DND-41 (cell line): ENCODE data around the gene BPIFA2.

Source experiments
- ATAC-seq: fragments of 200-7000 bp; cut with Tn5 transposase; 3 replicates; pipeline ENCODE4 v1.9.1; 2021; ENCODE audit warnings: low read depth; ENCODE audit not compliant: insufficient read depth
- DNase-seq: peaks from one replicate; pipeline ENCODE4 v3.0.0-alpha.2; 2020
- H2AFZ ChIP-seq: 2 replicates; pipeline ENCODE4 v1.6.0; 2012; ENCODE audit warnings: low read depth, low read length
- H3K27ac ChIP-seq: 2 replicates; pipeline ENCODE4 v1.5.1; 2012; ENCODE audit warnings: low read length, inconsistent platforms
- H3K27me3 ChIP-seq: fragments of 200-600 bp; sonication (generic); 2 replicates; pipeline ENCODE4 v1.6.0; 2012; ENCODE audit warnings: low read length, mild to moderate bottlenecking, inconsistent platforms; ENCODE audit not compliant: insufficient read depth, poor library complexity
- H3K36me3 ChIP-seq: 2 replicates; pipeline ENCODE4 v1.5.1; 2012; ENCODE audit warnings: low read length, inconsistent platforms; ENCODE audit not compliant: insufficient read depth
- H3K4me1 ChIP-seq: 2 replicates; pipeline ENCODE4 v1.5.1; 2012; ENCODE audit warnings: mild to moderate bottlenecking, low read length; ENCODE audit not compliant: insufficient read depth
- H3K4me2 ChIP-seq: 2 replicates; pipeline ENCODE4 v1.6.0; 2012; ENCODE audit warnings: mild to moderate bottlenecking, moderate library complexity, low read length, inconsistent platforms; ENCODE audit not compliant: insufficient read depth
- H3K4me3 ChIP-seq, 2 experiments: fragments of 200-600 bp in 1 of 2; shearing (Covaris generic) in 1 of 2; 2 replicates each; pipeline ENCODE4 v1.5.1; 2012 to 2016; ENCODE audit warnings: inconsistent platforms in 2 of 2, low read length in 2 of 2, mild to moderate bottlenecking in 2 of 2, low read depth in 1 of 2, moderate library complexity in 1 of 2
- H3K79me2 ChIP-seq: 2 replicates; pipeline ENCODE4 v1.6.0; 2012; ENCODE audit warnings: low read length, inconsistent platforms; ENCODE audit not compliant: insufficient read depth
- H3K9ac ChIP-seq: 2 replicates; pipeline ENCODE4 v1.6.0; 2012; ENCODE audit warnings: low read depth, mild to moderate bottlenecking, inconsistent platforms, low read length, moderate library complexity
- H3K9me3 ChIP-seq: 2 replicates; pipeline ENCODE4 v1.5.1; 2012; ENCODE audit warnings: low read length, moderate library complexity, mild to moderate bottlenecking, inconsistent platforms; ENCODE audit not compliant: insufficient read depth, severe bottlenecking
- H4K20me1 ChIP-seq: 2 replicates; pipeline ENCODE4 v1.6.0; 2012; ENCODE audit warnings: low read length; ENCODE audit not compliant: insufficient read depth
- EZH2 ChIP-seq: IDR thresholded peaks from 3 replicates; pipeline ENCODE4 v1.6.1; 2012; ENCODE audit warnings: borderline replicate concordance, low read depth, mild to moderate bottlenecking, moderate library complexity, low read length, inconsistent platforms; ENCODE audit not compliant: severe bottlenecking
- TF ChIP-seq, protein P1 (sequence below): IDR thresholded peaks from 2 replicates; pipeline ENCODE4 v1.5.1; 2012; ENCODE audit warnings: borderline replicate concordance, low read length, moderate library complexity, mild to moderate bottlenecking; ENCODE audit not compliant: poor library complexity, severe bottlenecking; ENCODE audit errors: extremely low read depth

BPIFA2 gene

DNA sequence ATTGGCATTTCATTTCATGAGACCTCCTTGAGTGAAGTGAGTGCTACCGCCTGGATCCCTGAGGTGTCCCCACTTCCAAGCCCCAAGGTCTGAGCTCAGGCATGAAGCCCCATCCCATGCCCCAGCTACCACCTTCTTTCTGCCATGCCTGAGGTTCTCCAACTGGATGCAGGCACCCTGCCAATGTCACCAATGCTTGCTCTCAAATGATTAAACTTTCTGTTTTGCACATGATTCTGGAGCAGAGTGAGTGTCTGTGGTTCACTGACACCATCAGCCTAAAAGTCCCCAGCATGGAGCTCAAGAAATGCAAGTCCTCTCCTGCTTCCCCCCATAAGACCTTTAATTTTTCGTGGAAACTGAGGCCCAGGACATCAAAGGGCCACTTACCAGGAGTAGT, 43.7 kb upstream of the BPIFA2 start:
- no peaks in the 10 kb centered on the region for H3K4me1 ChIP-seq
- H3K27ac ChIP-seq: no peak overlapping the region
- peaks cover 10% of the 10 kb centered on the region for H3K27me3 ChIP-seq
- ATAC-seq: no peak
- no peak for TF ChIP-seq EZH2
- TF ChIP-seq, protein P1, sequence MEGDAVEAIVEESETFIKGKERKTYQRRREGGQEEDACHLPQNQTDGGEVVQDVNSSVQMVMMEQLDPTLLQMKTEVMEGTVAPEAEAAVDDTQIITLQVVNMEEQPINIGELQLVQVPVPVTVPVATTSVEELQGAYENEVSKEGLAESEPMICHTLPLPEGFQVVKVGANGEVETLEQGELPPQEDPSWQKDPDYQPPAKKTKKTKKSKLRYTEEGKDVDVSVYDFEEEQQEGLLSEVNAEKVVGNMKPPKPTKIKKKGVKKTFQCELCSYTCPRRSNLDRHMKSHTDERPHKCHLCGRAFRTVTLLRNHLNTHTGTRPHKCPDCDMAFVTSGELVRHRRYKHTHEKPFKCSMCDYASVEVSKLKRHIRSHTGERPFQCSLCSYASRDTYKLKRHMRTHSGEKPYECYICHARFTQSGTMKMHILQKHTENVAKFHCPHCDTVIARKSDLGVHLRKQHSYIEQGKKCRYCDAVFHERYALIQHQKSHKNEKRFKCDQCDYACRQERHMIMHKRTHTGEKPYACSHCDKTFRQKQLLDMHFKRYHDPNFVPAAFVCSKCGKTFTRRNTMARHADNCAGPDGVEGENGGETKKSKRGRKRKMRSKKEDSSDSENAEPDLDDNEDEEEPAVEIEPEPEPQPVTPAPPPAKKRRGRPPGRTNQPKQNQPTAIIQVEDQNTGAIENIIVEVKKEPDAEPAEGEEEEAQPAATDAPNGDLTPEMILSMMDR: no peak
- H3K9ac ChIP-seq: no peak overlapping the region
- no peak for DNase-seq
- H3K79me2 ChIP-seq: no peaks in the 10 kb centered on the region
- no peak overlapping the region for H3K4me2 ChIP-seq
- no peak overlapping the region for H2AFZ ChIP-seq
- H3K36me3 ChIP-seq: no peaks in the 10 kb centered on the region
- H3K9me3 ChIP-seq: no peaks in the 10 kb centered on the region
- no peak overlapping the region for H3K4me3 ChIP-seq
- H4K20me1 ChIP-seq: no peaks in the 10 kb centered on the region

DNA sequence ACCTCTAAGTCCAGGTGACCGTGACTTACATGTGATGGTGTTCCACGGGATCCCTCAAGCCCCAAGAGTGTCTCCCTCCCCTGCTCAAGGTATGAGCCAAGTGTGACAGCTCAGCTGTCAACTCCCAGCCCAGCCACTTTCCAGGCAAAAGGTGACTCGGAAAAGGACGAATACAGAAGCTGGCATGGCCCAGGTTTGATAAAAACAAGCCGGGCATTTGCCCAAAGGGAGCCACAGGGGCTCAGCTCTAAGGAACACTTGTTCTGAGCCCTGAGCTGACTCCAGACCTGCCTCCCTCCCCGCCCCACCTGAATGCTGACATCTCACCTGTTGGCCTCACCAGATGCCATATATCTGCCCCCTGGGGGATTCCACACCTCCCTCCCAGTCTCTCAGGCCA, 43.0 kb upstream of the BPIFA2 start:
- Histone ChIP-seq H3K4me3 (no peak overlapping the region), H3K4me1 (no peaks in the 10 kb centered on the region), H3K27me3 (peaks cover 10% of the 10 kb centered on the region), H3K9me3 (no peaks in the 10 kb centered on the region), H2AFZ (no peak overlapping the region), H4K20me1 (no peaks in the 10 kb centered on the region), H3K27ac (no peak overlapping the region), H3K79me2 (no peaks in the 10 kb centered on the region), H3K9ac (no peak overlapping the region), H3K36me3 (no peaks in the 10 kb centered on the region), H3K4me2 (no peak overlapping the region)
- DNase-seq (no peak), ATAC-seq (no peak)
- TF ChIP-seq EZH2: no peak
- TF ChIP-seq, protein P1: no peak

DNA sequence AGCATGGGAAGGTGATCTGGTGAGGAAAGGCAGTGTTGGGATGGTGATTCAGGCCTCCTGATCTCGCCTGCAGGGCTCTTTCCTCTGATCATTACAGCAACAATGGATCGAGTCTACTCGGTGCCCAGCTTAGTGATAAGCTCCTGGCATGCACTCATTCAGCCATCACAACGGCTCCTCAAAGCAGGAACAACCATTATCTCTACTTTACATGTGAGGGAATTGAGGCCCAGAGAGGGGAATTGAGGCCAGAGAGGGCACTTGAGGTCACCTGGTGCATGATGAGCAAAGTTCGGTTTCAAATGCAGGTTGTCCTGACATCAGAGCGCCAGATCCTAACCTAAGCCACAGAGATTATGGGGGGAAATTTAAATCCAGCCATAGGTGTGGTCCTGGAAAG, 42.0 kb upstream of the BPIFA2 start:
- ATAC-seq: no peak
- no peak overlapping the region for H3K4me2 ChIP-seq
- H3K36me3 ChIP-seq: no peaks in the 10 kb centered on the region
- H3K9ac ChIP-seq: no peak overlapping the region
- no peaks in the 10 kb centered on the region for H3K4me1 ChIP-seq
- no peak for DNase-seq
- H3K27me3 ChIP-seq: peaks cover 12% of the 10 kb centered on the region
- H3K9me3 ChIP-seq: no peaks in the 10 kb centered on the region
- no peak overlapping the region for H2AFZ ChIP-seq
- TF ChIP-seq EZH2: no peak
- TF ChIP-seq, protein P1: no peak
- H4K20me1 ChIP-seq: no peaks in the 10 kb centered on the region
- no peak overlapping the region for H3K27ac ChIP-seq
- H3K4me3 ChIP-seq: no peak overlapping the region
- H3K79me2 ChIP-seq: no peaks in the 10 kb centered on the region
